ENCODE measurements around the gene MACROD2.

The MACROD2 gene

GRCh38 chr20:14288341-14289330, 293.3 kb downstream of the MACROD2 start:
- DNase-seq (ENCODE audit: low spot score): no peak
- no peak for TF ChIP-seq CTCF (IDR thresholded peaks at IDR 0.05; ENCODE audit: extremely low read depth, missing control alignments)

GRCh38 chr20:14291502-14291901, 296.2 kb downstream of the MACROD2 start:
- no peak for DNase-seq (ENCODE audit: low spot score)
- no peak for TF ChIP-seq CTCF (IDR thresholded peaks at IDR 0.05; ENCODE audit: extremely low read depth, missing control alignments)

GRCh38 chr20:14295238-14295637, 299.9 kb downstream of the MACROD2 start:
- no peak for TF ChIP-seq CTCF (IDR thresholded peaks at IDR 0.05; ENCODE audit: extremely low read depth, missing control alignments)
- peak; percentile 2 for DNase-seq (ENCODE audit: low spot score)

GRCh38 chr20:14295770-14296309, 300.5 kb downstream of the MACROD2 start:
- no peak for DNase-seq (ENCODE audit: low spot score)
- no peak for TF ChIP-seq CTCF (IDR thresholded peaks at IDR 0.05; ENCODE audit: extremely low read depth, missing control alignments)

GRCh38 chr20:14299831-14300230, 304.5 kb downstream of the MACROD2 start:
- TF ChIP-seq CTCF (IDR thresholded peaks at IDR 0.05; ENCODE audit: extremely low read depth, missing control alignments): no peak
- no peak for DNase-seq (ENCODE audit: low spot score)

GRCh38 chr20:14303106-14303505, 307.8 kb downstream of the MACROD2 start:
- TF ChIP-seq CTCF (IDR thresholded peaks at IDR 0.05; ENCODE audit: extremely low read depth, missing control alignments): no peak
- no peak for DNase-seq (ENCODE audit: low spot score)

- TF ChIP-seq CTCF (IDR thresholded peaks at IDR 0.05; ENCODE audit: extremely low read depth, missing control alignments): no peak
- no peak for DNase-seq (ENCODE audit: low spot score)
Measured at GRCh38 chr20:14303651-14304050, 308.3 kb downstream of the MACROD2 start.
